ENCODE data around the gene CTU2.

- TF ChIP-seq EP300 (conservative IDR thresholded peaks at IDR 0.05; ENCODE audit: poor library complexity, severe bottlenecking) = no peak
- no peak for TF ChIP-seq CTCF (IDR thresholded peaks at IDR 0.05; ENCODE audit: poor library complexity, severe bottlenecking)
- TF ChIP-seq EZH2 (IDR thresholded peaks at IDR 0.05; ENCODE audit: borderline replicate concordance, insufficient read depth, low read length, poor library complexity, severe bottlenecking) = no peak
- no peak for TF ChIP-seq POLR2AphosphoS5 (IDR thresholded peaks at IDR 0.05)
- TF ChIP-seq REST (IDR thresholded peaks at IDR 0.05; ENCODE audit: borderline replicate concordance) = no peak
- no peak for TF ChIP-seq RAD21 (conservative IDR thresholded peaks at IDR 0.05)
- TF ChIP-seq MXI1 (conservative IDR thresholded peaks at IDR 0.05; ENCODE audit: poor library complexity, severe bottlenecking) = no peak
These were observed 48.9 kb upstream of the CTU2 start for GRCh38 chr16:88657371-88657770.

Data from neural cell (in vitro differentiated cells).